PFSK-1 (cell line): Measurements from ENCODE around the gene G6PC3.

Source experiments
- POLR2AphosphoS5 ChIP-seq: IDR thresholded peaks from 2 replicates; pipeline ENCODE4 v1.6.1; 2012; ENCODE audit warnings: low read depth, mild to moderate bottlenecking, control low read depth, low read length, moderate library complexity
- SIN3A ChIP-seq: IDR thresholded peaks from 2 replicates; pipeline ENCODE4 v1.6.1; 2012; ENCODE audit warnings: mild to moderate bottlenecking, low read length, moderate library complexity, borderline replicate concordance; ENCODE audit not compliant: insufficient read depth
- TAF1 ChIP-seq: IDR thresholded peaks from 2 replicates; pipeline ENCODE4 v1.6.1; 2012; ENCODE audit warnings: low read length, control low read depth, borderline replicate concordance; ENCODE audit not compliant: insufficient read depth
- TF ChIP-seq, protein P1 (sequence below), 2 experiments: IDR thresholded peaks; 2 replicates each; pipeline versions ENCODE4 v1.6.1 to v1.8.0; 2011 to 2012; ENCODE audit warnings: low read depth in 2 of 2, low read length in 2 of 2, control low read depth in 1 of 2, inconsistent platforms in 1 of 2, mild to moderate bottlenecking in 1 of 2, moderate library complexity in 1 of 2; ENCODE audit not compliant: insufficient read depth in 1 of 2

DNA sequence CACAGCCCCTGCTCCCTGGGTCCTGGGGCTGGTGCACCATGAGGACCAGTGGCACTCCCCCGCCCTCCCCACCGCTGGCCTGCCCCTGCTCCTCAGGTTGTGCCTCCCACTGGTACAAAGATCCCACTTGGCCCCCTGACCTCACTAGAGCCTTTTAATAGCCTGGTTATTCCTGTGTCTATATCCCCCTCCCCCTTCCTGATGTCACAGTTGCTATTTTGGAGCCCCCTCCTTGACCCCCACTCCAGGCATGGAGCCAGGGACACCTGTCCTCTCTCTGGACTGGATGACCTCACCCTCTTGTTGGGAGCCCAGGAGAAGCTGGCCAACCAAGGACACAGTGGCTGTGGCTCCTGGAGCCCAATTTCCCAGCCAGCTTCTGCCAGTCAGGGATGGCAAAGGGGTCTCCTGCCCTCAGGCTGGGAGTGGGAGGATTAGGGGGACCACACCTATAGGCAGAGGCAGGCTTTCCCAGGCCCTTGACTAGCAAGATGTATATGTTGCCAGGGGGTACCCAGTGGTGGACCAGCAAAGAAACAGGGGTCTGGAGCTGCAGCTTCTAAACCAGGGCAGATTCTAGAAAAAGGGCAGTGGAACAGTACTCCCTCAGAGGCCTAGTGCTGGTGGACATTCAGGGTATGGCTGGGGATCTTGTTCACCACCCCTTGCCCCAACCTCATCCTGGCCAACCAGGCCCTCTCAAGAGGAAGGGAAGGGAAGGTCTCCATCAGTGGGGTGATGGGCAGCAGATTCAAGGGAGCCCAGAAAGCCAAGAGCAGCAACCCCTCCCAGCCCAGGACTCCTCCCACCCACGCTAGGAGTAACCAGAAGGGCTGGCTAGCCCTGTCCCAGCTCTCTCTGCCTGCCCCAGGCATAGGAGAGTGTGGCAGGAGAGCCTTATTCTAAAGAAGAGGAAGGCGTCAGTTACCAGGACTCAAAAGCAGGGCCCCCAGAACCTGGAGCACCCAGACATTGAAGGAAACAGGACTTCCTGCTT, 42.0 kb downstream of the G6PC3 start:
- TF ChIP-seq POLR2AphosphoS5, result no peak
- TF ChIP-seq, protein P1, sequence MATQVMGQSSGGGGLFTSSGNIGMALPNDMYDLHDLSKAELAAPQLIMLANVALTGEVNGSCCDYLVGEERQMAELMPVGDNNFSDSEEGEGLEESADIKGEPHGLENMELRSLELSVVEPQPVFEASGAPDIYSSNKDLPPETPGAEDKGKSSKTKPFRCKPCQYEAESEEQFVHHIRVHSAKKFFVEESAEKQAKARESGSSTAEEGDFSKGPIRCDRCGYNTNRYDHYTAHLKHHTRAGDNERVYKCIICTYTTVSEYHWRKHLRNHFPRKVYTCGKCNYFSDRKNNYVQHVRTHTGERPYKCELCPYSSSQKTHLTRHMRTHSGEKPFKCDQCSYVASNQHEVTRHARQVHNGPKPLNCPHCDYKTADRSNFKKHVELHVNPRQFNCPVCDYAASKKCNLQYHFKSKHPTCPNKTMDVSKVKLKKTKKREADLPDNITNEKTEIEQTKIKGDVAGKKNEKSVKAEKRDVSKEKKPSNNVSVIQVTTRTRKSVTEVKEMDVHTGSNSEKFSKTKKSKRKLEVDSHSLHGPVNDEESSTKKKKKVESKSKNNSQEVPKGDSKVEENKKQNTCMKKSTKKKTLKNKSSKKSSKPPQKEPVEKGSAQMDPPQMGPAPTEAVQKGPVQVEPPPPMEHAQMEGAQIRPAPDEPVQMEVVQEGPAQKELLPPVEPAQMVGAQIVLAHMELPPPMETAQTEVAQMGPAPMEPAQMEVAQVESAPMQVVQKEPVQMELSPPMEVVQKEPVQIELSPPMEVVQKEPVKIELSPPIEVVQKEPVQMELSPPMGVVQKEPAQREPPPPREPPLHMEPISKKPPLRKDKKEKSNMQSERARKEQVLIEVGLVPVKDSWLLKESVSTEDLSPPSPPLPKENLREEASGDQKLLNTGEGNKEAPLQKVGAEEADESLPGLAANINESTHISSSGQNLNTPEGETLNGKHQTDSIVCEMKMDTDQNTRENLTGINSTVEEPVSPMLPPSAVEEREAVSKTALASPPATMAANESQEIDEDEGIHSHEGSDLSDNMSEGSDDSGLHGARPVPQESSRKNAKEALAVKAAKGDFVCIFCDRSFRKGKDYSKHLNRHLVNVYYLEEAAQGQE (IDR thresholded peaks at IDR 0.05; ENCODE audit: insufficient read depth in 1 of 2, low read depth in 2 of 2, low read length in 2 of 2), result no peak
- no peak for TF ChIP-seq SIN3A
- no peak for TF ChIP-seq TAF1
